T-helper 2 cell treated with Interferon-gamma antibody and Interleukin-4, amounts not matched to agents 5 μg/mL and 100 μg/mL, for 36 hours (primary cell): Measurements from ENCODE around the gene CEP162.
"Not testable (repeated sequence)": the region's sequence is repeated elsewhere in the genome, so short reads cannot be mapped to it uniquely, and the experiment has no call there.

Experiments
- DNase-seq: peaks from one replicate; pipeline ENCODE4 v3.0.0; 2021; ENCODE audit warnings: low spot score
- H3K27ac Mint-ChIP-seq: one replicate; pipeline ENCODE4 v1.8.0; 2021; ENCODE audit warnings: mild to moderate bottlenecking, mixed read lengths
- H3K27me3 Mint-ChIP-seq: one replicate; pipeline ENCODE4 v1.8.0; 2021; ENCODE audit warnings: low read depth, mixed read lengths
- H3K36me3 Mint-ChIP-seq: one replicate; pipeline ENCODE4 v1.8.0; 2021; ENCODE audit warnings: low read depth, mixed read lengths
- H3K4me1 Mint-ChIP-seq: one replicate; pipeline ENCODE4 v1.8.0; 2021; ENCODE audit warnings: low read depth, mixed read lengths
- H3K4me3 Mint-ChIP-seq: one replicate; pipeline ENCODE4 v1.8.0; 2022; ENCODE audit warnings: mild to moderate bottlenecking, moderate library complexity, mixed read lengths
- H3K9me3 Mint-ChIP-seq: one replicate; pipeline ENCODE4 v1.8.0; 2021; ENCODE audit warnings: mixed read lengths

Gene CEP162

GRCh38 chr6:84161190-84161589 lies 66.3 kb downstream of the CEP162 start:
- no peaks in the 10 kb centered on the region for H3K9me3 Mint-ChIP-seq
- H3K27me3 Mint-ChIP-seq, result no peaks in the 10 kb centered on the region
- no peak overlapping the region for H3K27ac Mint-ChIP-seq
- DNase-seq, result no peak
- H3K4me3 Mint-ChIP-seq, result no peak overlapping the region
- H3K36me3 Mint-ChIP-seq, result peaks cover 1% of the 10 kb centered on the region
- no peaks in the 10 kb centered on the region for H3K4me1 Mint-ChIP-seq

DNA sequence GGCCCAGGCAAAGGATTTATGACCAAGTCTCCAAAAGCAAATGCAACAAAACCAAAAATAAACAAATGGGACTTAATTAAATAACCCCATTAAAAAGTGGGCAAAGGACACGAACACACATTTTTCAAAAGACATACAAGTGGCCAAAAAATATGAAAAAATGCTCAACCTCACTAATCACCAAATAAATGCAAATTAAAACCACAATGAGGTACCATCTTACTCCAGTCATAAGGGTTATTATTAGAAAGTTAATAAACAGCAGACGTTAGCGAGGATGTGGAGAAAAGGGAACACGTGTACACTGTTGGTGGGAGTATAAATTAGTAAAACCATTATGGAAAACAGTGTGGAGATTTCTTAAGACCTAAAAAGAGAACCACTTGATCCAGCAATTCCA lies 71.1 kb downstream of the CEP162 start:
- DNase-seq, result no peak
- Mint-ChIP-seq H3K9me3 (no peaks in the 10 kb centered on the region), H3K27me3 (no peaks in the 10 kb centered on the region), H3K36me3 (peaks cover 9% of the 10 kb centered on the region), H3K27ac (no peak overlapping the region), H3K4me1 (no peaks in the 10 kb centered on the region), H3K4me3 (no peak overlapping the region)

DNA sequence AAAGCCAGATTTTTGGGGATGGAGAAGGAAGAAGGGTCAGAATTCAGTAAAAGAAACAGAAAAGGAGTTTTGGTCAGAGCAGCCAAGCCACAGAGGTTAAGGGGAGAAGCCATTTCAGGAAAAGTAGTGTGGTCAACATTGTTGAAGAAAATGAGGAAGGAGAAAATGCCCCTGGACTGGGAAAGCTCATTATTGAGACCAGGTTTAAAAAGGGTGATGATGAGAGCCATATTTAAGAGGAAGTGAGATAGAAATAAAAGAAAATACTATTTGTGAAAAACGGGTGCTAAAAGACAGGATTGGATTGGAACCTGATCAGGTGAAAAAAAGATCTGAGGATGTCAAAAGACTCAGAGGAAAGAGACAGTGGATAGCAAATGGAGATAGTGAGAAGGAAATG lies 75.8 kb downstream of the CEP162 start:
- Mint-ChIP-seq H3K27me3 (no peaks in the 10 kb centered on the region), H3K4me3 (no peak overlapping the region), H3K9me3 (no peaks in the 10 kb centered on the region), H3K27ac (no peak overlapping the region), H3K4me1 (no peaks in the 10 kb centered on the region), H3K36me3 (peaks cover 9% of the 10 kb centered on the region)
- DNase-seq, result no peak

GRCh38 chr6:84150705-84151104 lies 76.7 kb downstream of the CEP162 start:
- H3K27me3 Mint-ChIP-seq, result no peaks in the 10 kb centered on the region
- DNase-seq, result no peak
- H3K9me3 Mint-ChIP-seq, result no peaks in the 10 kb centered on the region
- no peak overlapping the region for H3K27ac Mint-ChIP-seq
- H3K36me3 Mint-ChIP-seq, result peaks cover 9% of the 10 kb centered on the region
- no peaks in the 10 kb centered on the region for H3K4me1 Mint-ChIP-seq
- no peak overlapping the region for H3K4me3 Mint-ChIP-seq

DNA sequence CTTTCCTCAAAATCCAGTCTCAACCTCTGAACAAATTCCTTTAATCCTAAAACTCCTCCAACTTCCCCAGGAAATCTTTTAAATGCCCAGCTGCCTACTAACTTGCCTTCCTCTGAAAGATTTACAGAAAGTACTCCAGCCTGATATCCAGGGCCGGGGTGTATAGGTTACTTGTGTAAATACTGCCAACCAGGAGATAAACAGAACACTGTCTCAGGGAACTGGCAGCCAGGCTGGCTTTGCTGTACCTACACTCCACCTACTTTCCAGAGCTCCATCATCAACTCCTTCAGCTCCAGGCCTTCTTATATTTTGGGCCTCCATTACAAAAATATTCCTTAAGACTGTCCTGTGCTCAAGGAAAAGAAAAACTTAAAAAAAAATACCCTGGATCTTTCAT lies 85.9 kb downstream of the CEP162 start:
- H3K27me3 Mint-ChIP-seq, result no peaks in the 10 kb centered on the region
- H3K4me1 Mint-ChIP-seq, result peaks cover 2% of the 10 kb centered on the region
- no peaks in the 10 kb centered on the region for H3K36me3 Mint-ChIP-seq
- H3K4me3 Mint-ChIP-seq, result no peak overlapping the region
- DNase-seq, result no peak
- H3K27ac Mint-ChIP-seq, result no peak overlapping the region
- H3K9me3 Mint-ChIP-seq, result no peaks in the 10 kb centered on the region

DNA sequence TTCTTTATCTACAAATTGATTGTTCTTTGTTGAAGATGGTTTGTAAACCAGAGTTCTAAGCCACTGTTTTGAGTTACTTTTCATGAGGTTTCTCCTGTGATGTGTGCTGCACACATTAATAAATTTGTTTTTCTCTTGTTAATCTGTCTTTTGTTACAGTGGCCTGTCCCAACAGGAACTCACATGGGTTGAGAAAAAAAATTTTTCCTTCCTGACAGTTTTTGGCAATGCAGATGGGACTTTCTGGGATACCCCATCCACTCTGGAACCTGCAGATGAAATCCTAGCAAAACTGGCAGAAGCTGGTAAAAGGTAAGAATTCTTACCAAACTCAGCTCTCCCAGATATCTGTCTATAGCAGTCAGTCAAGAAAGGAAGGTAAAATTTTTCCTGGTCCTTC lies 88.1 kb downstream of the CEP162 start:
- no peaks in the 10 kb centered on the region for H3K27me3 Mint-ChIP-seq
- peaks cover 4% of the 10 kb centered on the region for H3K36me3 Mint-ChIP-seq
- H3K4me3 Mint-ChIP-seq, result no peak overlapping the region
- no peak for DNase-seq
- no peaks in the 10 kb centered on the region for H3K9me3 Mint-ChIP-seq
- no peak overlapping the region for H3K27ac Mint-ChIP-seq
- peaks cover 2% of the 10 kb centered on the region for H3K4me1 Mint-ChIP-seq

DNA sequence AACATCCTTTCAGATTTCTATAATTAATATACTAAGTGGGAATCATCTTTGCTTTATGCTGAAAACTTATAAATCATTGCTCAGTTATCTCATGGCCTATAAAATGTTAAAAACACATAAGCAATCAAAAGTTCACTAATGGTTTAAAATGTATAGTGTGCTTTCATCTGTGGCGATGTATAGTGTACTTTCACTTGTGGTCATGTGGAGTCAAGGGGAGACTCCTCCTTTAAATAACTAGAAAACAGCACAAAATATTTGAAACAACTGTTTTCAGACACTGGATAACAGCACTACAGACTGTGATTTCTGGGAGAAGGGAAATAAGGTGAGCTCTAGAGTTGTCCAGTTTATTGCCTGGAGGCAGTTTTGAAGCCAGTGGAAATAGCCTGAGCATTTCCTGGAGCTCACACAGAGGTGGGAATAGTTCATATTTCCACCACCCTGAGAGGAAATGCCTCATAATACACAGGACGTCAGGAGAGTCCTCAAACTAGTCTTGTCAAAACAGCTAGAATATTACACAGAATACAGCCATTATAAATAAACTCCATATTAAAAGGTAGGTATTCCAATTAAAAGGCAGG lies 89.4 kb downstream of the CEP162 start:
- Mint-ChIP-seq H3K4me1 (peaks cover 2% of the 10 kb centered on the region), H3K27me3 (no peaks in the 10 kb centered on the region), H3K27ac (no peak overlapping the region), H3K4me3 (no peak overlapping the region), H3K36me3 (peaks cover 4% of the 10 kb centered on the region), H3K9me3 (no peaks in the 10 kb centered on the region)
- DNase-seq, result no peak

DNA sequence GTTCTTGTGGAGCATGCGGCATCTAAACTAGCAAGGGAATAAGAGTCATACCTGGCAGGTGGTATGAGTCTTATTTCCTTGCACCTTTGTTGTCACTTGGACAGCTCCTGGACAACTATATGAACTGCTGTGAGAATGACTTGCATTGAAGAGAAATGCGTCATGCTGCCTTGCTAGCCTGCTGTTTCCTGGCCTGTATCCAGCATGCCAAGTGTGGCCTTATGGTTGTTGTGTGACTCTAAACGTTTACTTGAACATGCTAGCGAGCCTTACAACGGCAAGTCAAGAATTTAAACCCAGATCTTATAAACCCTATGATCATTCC lies 90.4 kb downstream of the CEP162 start:
- Mint-ChIP-seq H3K4me1 (peaks cover 2% of the 10 kb centered on the region), H3K9me3 (peaks cover 3% of the 10 kb centered on the region), H3K27me3 (no peaks in the 10 kb centered on the region), H3K27ac (no peak overlapping the region), H3K4me3 (no peak overlapping the region), H3K36me3 (peaks cover 6% of the 10 kb centered on the region)
- DNase-seq, result no peak

GRCh38 chr6:84136364-84137050 lies 90.9 kb downstream of the CEP162 start:
- peaks cover 2% of the 10 kb centered on the region for H3K4me1 Mint-ChIP-seq
- H3K36me3 Mint-ChIP-seq, result peaks cover 6% of the 10 kb centered on the region
- no peak overlapping the region for H3K27ac Mint-ChIP-seq
- no peaks in the 10 kb centered on the region for H3K27me3 Mint-ChIP-seq
- DNase-seq, result no peak
- peaks cover 3% of the 10 kb centered on the region for H3K9me3 Mint-ChIP-seq
- no peak overlapping the region for H3K4me3 Mint-ChIP-seq

DNA sequence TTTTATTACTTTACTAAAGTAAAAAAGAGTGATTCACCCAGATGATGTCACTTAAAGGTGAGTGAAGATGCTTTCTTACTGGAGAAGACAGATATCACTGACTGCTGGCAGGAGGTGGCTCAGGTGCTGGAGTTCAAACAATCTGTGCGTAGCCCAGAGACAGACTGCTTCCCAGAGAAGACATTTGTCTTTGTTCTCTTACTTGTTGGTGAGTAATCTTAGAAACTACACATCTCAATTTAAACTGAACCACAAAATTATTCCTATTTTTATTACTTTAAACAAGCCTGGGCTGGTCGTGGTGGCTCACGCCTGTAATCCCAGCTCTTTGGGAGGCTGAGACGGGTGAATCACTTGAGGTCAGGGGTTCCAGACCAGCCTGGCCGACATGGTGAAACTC lies 92.2 kb downstream of the CEP162 start:
- peaks cover 6% of the 10 kb centered on the region for H3K36me3 Mint-ChIP-seq
- no peak for DNase-seq
- H3K4me1 Mint-ChIP-seq, result peaks cover 2% of the 10 kb centered on the region
- H3K27ac Mint-ChIP-seq, result no peak overlapping the region
- no peak overlapping the region for H3K4me3 Mint-ChIP-seq
- H3K9me3 Mint-ChIP-seq, result peaks cover 3% of the 10 kb centered on the region
- no peaks in the 10 kb centered on the region for H3K27me3 Mint-ChIP-seq

DNA sequence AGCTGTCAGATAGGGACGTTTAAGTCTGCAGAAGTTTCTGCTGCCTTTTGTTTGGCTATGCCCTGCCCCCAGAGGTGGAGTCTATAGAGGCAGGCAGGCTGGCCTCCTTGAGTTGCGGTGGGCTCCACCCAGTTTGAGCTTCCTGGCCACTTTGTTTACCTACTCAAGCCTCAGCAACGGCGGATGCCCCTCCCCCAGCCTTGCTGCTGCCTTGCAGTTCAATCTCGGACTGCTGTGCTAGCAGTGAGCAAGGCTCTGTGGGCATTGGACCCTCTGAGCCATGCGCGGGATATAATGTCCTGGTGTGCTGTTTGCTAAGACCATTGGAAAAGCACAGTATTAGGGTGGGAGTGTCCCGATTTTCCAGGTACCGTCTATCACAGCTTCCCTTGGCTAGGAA lies 94.1 kb downstream of the CEP162 start:
- H3K9me3 Mint-ChIP-seq, H3K4me1 Mint-ChIP-seq, H3K4me3 Mint-ChIP-seq, H3K27me3 Mint-ChIP-seq, H3K36me3 Mint-ChIP-seq, H3K27ac Mint-ChIP-seq, DNase-seq: not testable (repeated sequence)

DNA sequence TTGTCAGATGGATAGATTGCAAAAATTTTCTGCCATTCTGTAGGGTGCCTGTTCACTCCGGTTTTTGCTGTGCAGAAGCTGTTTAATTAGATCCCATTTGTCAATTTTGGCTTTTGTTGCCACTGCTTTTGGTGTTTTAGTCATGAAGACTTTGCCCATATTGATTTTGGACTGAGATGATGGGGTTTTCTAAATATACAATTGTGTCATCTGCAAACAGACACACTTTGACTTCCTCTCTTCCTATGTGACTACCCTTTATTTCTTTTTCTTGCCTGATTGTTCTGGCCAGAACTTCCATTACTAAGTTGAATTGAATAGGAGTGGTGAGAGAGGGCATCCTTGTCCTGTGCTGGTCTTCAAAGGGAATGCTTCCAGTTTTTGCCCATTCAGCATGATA lies 97.9 kb downstream of the CEP162 start:
- not testable (repeated sequence) for H3K4me3 Mint-ChIP-seq, H3K27ac Mint-ChIP-seq, DNase-seq, H3K9me3 Mint-ChIP-seq, H3K36me3 Mint-ChIP-seq, H3K27me3 Mint-ChIP-seq, H3K4me1 Mint-ChIP-seq

DNA sequence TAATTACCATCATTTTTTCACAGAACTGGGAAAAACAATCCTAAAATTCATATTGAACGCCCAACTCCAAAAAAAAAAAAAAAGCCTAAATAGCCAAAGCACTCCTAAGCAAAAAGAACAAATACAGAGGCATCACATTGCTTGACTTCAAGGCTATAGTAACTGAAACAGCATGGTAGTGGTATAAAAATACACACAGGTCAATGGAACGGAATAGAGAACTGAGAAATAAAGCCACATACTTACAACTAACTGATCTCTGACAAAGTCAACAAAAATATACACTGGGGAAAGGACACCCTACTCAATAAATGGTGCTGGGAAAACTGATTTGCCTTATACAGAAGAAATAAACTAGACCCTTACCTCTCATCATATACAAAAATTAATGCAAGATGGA lies 104.3 kb downstream of the CEP162 start:
- Mint-ChIP-seq H3K27me3 (no peaks in the 10 kb centered on the region), H3K4me3 (no peak overlapping the region), H3K4me1 (no peaks in the 10 kb centered on the region), H3K36me3 (peaks cover 1% of the 10 kb centered on the region), H3K27ac (no peak overlapping the region), H3K9me3 (no peaks in the 10 kb centered on the region)
- DNase-seq, result no peak

- Mint-ChIP-seq H3K4me3 (no peak overlapping the region), H3K27me3 (no peaks in the 10 kb centered on the region), H3K27ac (no peak overlapping the region)
Measured at GRCh38 chr6:84119277-84119676, 108.2 kb downstream of the CEP162 start.

GRCh38 chr6:84118191-84118590 lies 109.3 kb downstream of the CEP162 start:
- no peaks in the 10 kb centered on the region for H3K4me1 Mint-ChIP-seq
- H3K4me3 Mint-ChIP-seq, result no peak overlapping the region
- H3K9me3 Mint-ChIP-seq, result peaks cover 7% of the 10 kb centered on the region
- H3K27me3 Mint-ChIP-seq, result no peaks in the 10 kb centered on the region
- no peak overlapping the region for H3K27ac Mint-ChIP-seq
- no peak for DNase-seq
- no peaks in the 10 kb centered on the region for H3K36me3 Mint-ChIP-seq

More at GRCh38 chr6:84119277-84119676, 108.2 kb downstream of the CEP162 start:
- Mint-ChIP-seq H3K4me1 (no peaks in the 10 kb centered on the region), H3K36me3 (no peaks in the 10 kb centered on the region), H3K9me3 (peaks cover 7% of the 10 kb centered on the region)
- no peak for DNase-seq
